Upper lobe of right lung (tissue), 1 donor: ENCODE measurements around the gene PPIA. TPM values are rescaled to one million over a fixed set of nuclear protein-coding genes. Genes with fewer than 3 reads are reported as not detected.

ENCODE experiments used
- ATAC-seq: fragments of 200-7000 bp; cut with Tn5 transposase; one replicate; pipeline ENCODE4 v1.9.1; 2020; ENCODE audit warnings: mild to moderate bottlenecking, moderate library complexity
- DNase-seq: peaks from one replicate; pipeline ENCODE4 v3.0.0-alpha.2; 2020
- H3K27ac ChIP-seq: fragments of 200-600 bp; one replicate; pipeline ENCODE4 v1.8.0; 2022
- H3K27me3 ChIP-seq: fragments of 200-600 bp; one replicate; pipeline ENCODE4 v1.8.0; 2022; ENCODE audit warnings: mild to moderate bottlenecking
- H3K36me3 ChIP-seq: fragments of 200-600 bp; one replicate; pipeline ENCODE4 v1.8.0; 2022
- H3K4me1 ChIP-seq: fragments of 200-600 bp; one replicate; pipeline ENCODE4 v1.8.0; 2022
- H3K4me3 ChIP-seq: fragments of 200-600 bp; one replicate; pipeline ENCODE4 v1.8.0; 2022; ENCODE audit warnings: mild to moderate bottlenecking
- H3K9me3 ChIP-seq: fragments of 200-600 bp; one replicate; pipeline ENCODE4 v1.8.0; 2022
- CTCF ChIP-seq: fragments of 200-600 bp; IDR thresholded peaks from one replicate; pipeline ENCODE4 v1.8.0; 2022; ENCODE audit warnings: antibody characterized with exemption
- intact Hi-C: fragments of 100-400 bp; cut with DNase I; formaldehyde crosslinking; loops from one replicate; pipeline ENCODE4 v1.11.0; 2022
- total RNA-seq: library from RNA; stranded (reverse); fragmentation: NEBNext Ultra II Directional; extraction: Animal tissue kit (Norgen Biotek cat#: 25700); gene quantifications from one replicate; pipeline ENCODE4 v1.2.1, GENCODE V29; 2021
- donor health status: DM: no; HTN: yes; CAD: no; lungs with severe emphysema.

The PPIA gene
- total RNA-seq, 1 donor from 2014 or later, result 970 TPM

- intact Hi-C loops, result loop anchor here (10.0 kb wide), 1 partner anchor 263 kb away; the partner anchor contains the start of gene TMED4
- H3K9me3 ChIP-seq, result no peaks in the 10 kb centered on the region
- ATAC-seq, result peak; percentile 96
- H3K4me1 ChIP-seq, result peaks cover 24% of the 10 kb centered on the region
- TF ChIP-seq CTCF, result no peak
- no peaks in the 10 kb centered on the region for H3K27me3 ChIP-seq
- peaks cover 5% of the 10 kb centered on the region for H3K36me3 ChIP-seq
- peak within 1 kb of the TSS; percentile 69 for H3K4me3 ChIP-seq
- peak; percentile 100 for DNase-seq
- peak within 1 kb of the TSS; percentile 95 for H3K27ac ChIP-seq
These were observed 51.6 kb downstream of the PPIA start, which contains the start of gene H2AZ2 for GRCh38 chr7:44847920-44848634. TSS of gene H2AZ2 (minus strand) at chr7:44848087. CDS start at chr7:44847971, 116 bp downstream.

- Histone ChIP-seq H3K9me3 (no peaks in the 10 kb centered on the region), H3K27me3 (no peaks in the 10 kb centered on the region), H3K36me3 (no peaks in the 10 kb centered on the region), H3K4me3 (peak overlapping the region; percentile 69), H3K4me1 (peaks cover 22% of the 10 kb centered on the region), H3K27ac (no peak overlapping the region)
- no peak for ATAC-seq
- no peak for DNase-seq
- TF ChIP-seq CTCF, result no peak
- intact Hi-C loops, result loop anchor here (10.0 kb wide), 1 partner anchor 265 kb away; the partner anchor contains the start of gene TMED4
These were observed 52.9 kb downstream of the PPIA start for GRCh38 chr7:44849259-44849884.

GRCh38 chr7:44849885-44850544 is 53.5 kb downstream of the PPIA start:
- H3K4me1 ChIP-seq, result peaks cover 15% of the 10 kb centered on the region
- H3K27ac ChIP-seq, result no peak overlapping the region
- no peaks in the 10 kb centered on the region for H3K9me3 ChIP-seq
- no peak overlapping the region for H3K4me3 ChIP-seq
- no peaks in the 10 kb centered on the region for H3K36me3 ChIP-seq
- DNase-seq (no peak), ATAC-seq (no peak)
- TF ChIP-seq CTCF, result no peak
- H3K27me3 ChIP-seq, result no peaks in the 10 kb centered on the region
- intact Hi-C loops, result loop anchor here (10.0 kb wide), 1 partner anchor 265 kb away; the partner anchor contains the start of gene TMED4

GRCh38 chr7:44852590-44852989 is 56.1 kb downstream of the PPIA start:
- Histone ChIP-seq H3K27me3 (no peaks in the 10 kb centered on the region), H3K36me3 (no peaks in the 10 kb centered on the region), H3K4me3 (no peak overlapping the region), H3K9me3 (no peaks in the 10 kb centered on the region), H3K27ac (no peak overlapping the region), H3K4me1 (peaks cover 3% of the 10 kb centered on the region)
- intact Hi-C loops, result no loop called here
- ATAC-seq (no peak), DNase-seq (no peak)
- no peak for TF ChIP-seq CTCF

Other genes starting within 250 kb of the PPIA start
- gene DDX56, start 222.8 kb upstream of the PPIA start, total RNA-seq, result 53.5 TPM
- gene TMED4, start 214.4 kb upstream of the PPIA start, total RNA-seq, result 78.3 TPM
- gene OGDH, start 190.1 kb upstream of the PPIA start, total RNA-seq, result 157 TPM
- gene ZMIZ2, start 47.8 kb upstream of the PPIA start, total RNA-seq, result 95.4 TPM
- 131 TPM for gene H2AZ2, start 51.4 kb downstream of the PPIA start, total RNA-seq
- 26.0 TPM for gene PURB, start 88.8 kb downstream of the PPIA start, total RNA-seq
- 21.0 TPM for gene MYO1G, start 182.3 kb downstream of the PPIA start, total RNA-seq
- 40.2 TPM for gene CCM2, start 203.5 kb downstream of the PPIA start, total RNA-seq